ENCODE results near the gene DDR2.
"Not testable (repeated sequence)": the region's sequence is repeated elsewhere in the genome, so short reads cannot be mapped to it uniquely, and the experiment has no call there.

DDR2 gene

GRCh38 chr1:162740755-162741154 lies 108.5 kb downstream of the DDR2 start:
- TF ChIP-seq GATA1 (IDR thresholded peaks at IDR 0.05; ENCODE audit: low read depth, low read length): no peak
- TF ChIP-seq POLR2A (IDR thresholded peaks at IDR 0.05; ENCODE audit: low read length): no peak

GRCh38 chr1:162741574-162741973 lies 109.3 kb downstream of the DDR2 start:
- DNase-seq: no peak
- TF ChIP-seq GATA1 (IDR thresholded peaks at IDR 0.05; ENCODE audit: low read depth, low read length): no peak
- TF ChIP-seq POLR2A (IDR thresholded peaks at IDR 0.05; ENCODE audit: low read length): no peak

More at GRCh38 chr1:162740755-162741154, 108.5 kb downstream of the DDR2 start:
- no peak for DNase-seq

GRCh38 chr1:162746264-162746942 lies 114.1 kb downstream of the DDR2 start:
- DNase-seq: not testable (repeated sequence)

- no peak for DNase-seq
- TF ChIP-seq GATA1 (IDR thresholded peaks at IDR 0.05; ENCODE audit: low read depth, low read length): no peak
- TF ChIP-seq POLR2A (IDR thresholded peaks at IDR 0.05; ENCODE audit: low read length): no peak
Observed at GRCh38 chr1:162753001-162753658, 120.9 kb downstream of the DDR2 start.

- TF ChIP-seq POLR2A (IDR thresholded peaks at IDR 0.05; ENCODE audit: low read length): no peak
- no peak for TF ChIP-seq GATA1 (IDR thresholded peaks at IDR 0.05; ENCODE audit: low read depth, low read length)
- DNase-seq: no peak
Observed at GRCh38 chr1:162753998-162754585, 121.8 kb downstream of the DDR2 start.

- TF ChIP-seq GATA1 (IDR thresholded peaks at IDR 0.05; ENCODE audit: low read depth, low read length): no peak
- no peak for DNase-seq
Observed at GRCh38 chr1:162755306-162755705, 123.0 kb downstream of the DDR2 start.

- TF ChIP-seq GATA1 (IDR thresholded peaks at IDR 0.05; ENCODE audit: low read depth, low read length) (no peak), POLR2A (IDR thresholded peaks at IDR 0.05; ENCODE audit: low read length) (no peak)
- DNase-seq: no peak
Observed at GRCh38 chr1:162756523-162756922, 124.3 kb downstream of the DDR2 start.

GRCh38 chr1:162757476-162757875 lies 125.2 kb downstream of the DDR2 start:
- no peak for DNase-seq
- TF ChIP-seq POLR2A (IDR thresholded peaks at IDR 0.05; ENCODE audit: low read length): no peak
- no peak for TF ChIP-seq GATA1 (IDR thresholded peaks at IDR 0.05; ENCODE audit: low read depth, low read length)

- no peak for DNase-seq
- TF ChIP-seq POLR2A (IDR thresholded peaks at IDR 0.05; ENCODE audit: low read length) (no peak), GATA1 (IDR thresholded peaks at IDR 0.05; ENCODE audit: low read depth, low read length) (no peak)
Observed at GRCh38 chr1:162765788-162766187, 133.5 kb downstream of the DDR2 start.

- no peak for DNase-seq
- TF ChIP-seq GATA1 (IDR thresholded peaks at IDR 0.05; ENCODE audit: low read depth, low read length) (no peak), POLR2A (IDR thresholded peaks at IDR 0.05; ENCODE audit: low read length) (no peak)
Observed at GRCh38 chr1:162772571-162773154, 140.4 kb downstream of the DDR2 start.

GRCh38 chr1:162774007-162774406 lies 141.7 kb downstream of the DDR2 start:
- no peak for DNase-seq
- TF ChIP-seq GATA1 (IDR thresholded peaks at IDR 0.05; ENCODE audit: low read depth, low read length) (no peak), POLR2A (IDR thresholded peaks at IDR 0.05; ENCODE audit: low read length) (no peak)

GRCh38 chr1:162779043-162779442 lies 146.8 kb downstream of the DDR2 start:
- TF ChIP-seq GATA1 (IDR thresholded peaks at IDR 0.05; ENCODE audit: low read depth, low read length) (no peak), POLR2A (IDR thresholded peaks at IDR 0.05; ENCODE audit: low read length) (no peak)
- no peak for DNase-seq

- DNase-seq: no peak
- TF ChIP-seq POLR2A (IDR thresholded peaks at IDR 0.05; ENCODE audit: low read length) (no peak), GATA1 (IDR thresholded peaks at IDR 0.05; ENCODE audit: low read depth, low read length) (no peak)
Observed at GRCh38 chr1:162782671-162783070, 150.4 kb downstream of the DDR2 start.

GRCh38 chr1:162784926-162785325 lies 152.7 kb downstream of the DDR2 start:
- not testable (repeated sequence) for DNase-seq

GRCh38 chr1:162788783-162789182 lies 156.5 kb downstream of the DDR2 start:
- DNase-seq: not testable (repeated sequence)

Data from erythroblast (primary cell).